Measurements from ENCODE around the gene EP400. TPM values are rescaled to one million over a fixed set of nuclear protein-coding genes. Genes with fewer than 3 reads are reported as not detected.

Gene EP400
- total RNA-seq, 4 donors from 2014 or later: 12.6 to 28.0 (median 22.8) TPM

GRCh38 chr12:131921866-131922769 lies 27.6 kb upstream of the EP400 start:
- no peaks in the 10 kb centered on the region for H3K27me3 ChIP-seq
- no peak for ATAC-seq
- H3K4me1 ChIP-seq: peaks cover 0 to 10% (median 0%) of the 10 kb centered on the region in 3 donors
- no peak overlapping the region for H3K27ac ChIP-seq
- H3K4me3 ChIP-seq: no peak overlapping the region
- H3K36me3 ChIP-seq: peaks cover 0 to 61% of the 10 kb centered on the region in 2 donors
- 66 to 75% methylated on average over 6 to 8 of the region's 29 CpGs for WGBS, 2 donors (ENCODE audit: low coverage in 1 of 2)
- no peak for TF ChIP-seq EP300 (IDR thresholded peaks at IDR 0.05)
- TF ChIP-seq, protein P1, sequence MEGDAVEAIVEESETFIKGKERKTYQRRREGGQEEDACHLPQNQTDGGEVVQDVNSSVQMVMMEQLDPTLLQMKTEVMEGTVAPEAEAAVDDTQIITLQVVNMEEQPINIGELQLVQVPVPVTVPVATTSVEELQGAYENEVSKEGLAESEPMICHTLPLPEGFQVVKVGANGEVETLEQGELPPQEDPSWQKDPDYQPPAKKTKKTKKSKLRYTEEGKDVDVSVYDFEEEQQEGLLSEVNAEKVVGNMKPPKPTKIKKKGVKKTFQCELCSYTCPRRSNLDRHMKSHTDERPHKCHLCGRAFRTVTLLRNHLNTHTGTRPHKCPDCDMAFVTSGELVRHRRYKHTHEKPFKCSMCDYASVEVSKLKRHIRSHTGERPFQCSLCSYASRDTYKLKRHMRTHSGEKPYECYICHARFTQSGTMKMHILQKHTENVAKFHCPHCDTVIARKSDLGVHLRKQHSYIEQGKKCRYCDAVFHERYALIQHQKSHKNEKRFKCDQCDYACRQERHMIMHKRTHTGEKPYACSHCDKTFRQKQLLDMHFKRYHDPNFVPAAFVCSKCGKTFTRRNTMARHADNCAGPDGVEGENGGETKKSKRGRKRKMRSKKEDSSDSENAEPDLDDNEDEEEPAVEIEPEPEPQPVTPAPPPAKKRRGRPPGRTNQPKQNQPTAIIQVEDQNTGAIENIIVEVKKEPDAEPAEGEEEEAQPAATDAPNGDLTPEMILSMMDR (IDR thresholded peaks at IDR 0.05): no peak
- no peak for TF ChIP-seq POLR2A (IDR thresholded peaks at IDR 0.05)
- no peak for TF ChIP-seq POLR2AphosphoS5 (IDR thresholded peaks at IDR 0.05)
- H3K9me3 ChIP-seq: no peaks in the 10 kb centered on the region

DNA sequence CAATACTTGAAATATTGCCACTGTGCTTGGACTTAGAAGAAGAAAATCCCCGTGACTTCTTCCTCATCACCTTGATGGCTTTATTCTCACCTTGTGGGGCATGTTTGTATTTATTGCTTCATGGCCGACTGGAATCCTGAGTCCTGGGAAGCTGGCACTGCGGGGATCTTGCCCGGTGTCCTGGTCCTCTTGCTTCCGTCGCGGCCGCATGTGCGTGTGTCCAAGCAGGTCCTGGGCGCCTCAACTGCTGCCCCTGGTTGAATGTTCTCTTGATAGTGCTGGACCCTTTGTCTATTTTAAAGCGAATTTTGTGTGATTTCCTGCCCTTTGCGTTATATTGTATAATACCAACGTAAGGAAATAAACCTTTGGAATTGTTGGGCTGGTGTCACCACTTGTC lies 27.0 kb upstream of the EP400 start:
- H3K4me3 ChIP-seq: no peak overlapping the region
- ATAC-seq: no peak
- no peak overlapping the region for H3K27ac ChIP-seq
- H3K4me1 ChIP-seq: peaks cover 0 to 14% (median 0%) of the 10 kb centered on the region in 3 donors
- no peaks in the 10 kb centered on the region for H3K27me3 ChIP-seq
- TF ChIP-seq POLR2AphosphoS5 (IDR thresholded peaks at IDR 0.05) (no peak), EP300 (IDR thresholded peaks at IDR 0.05) (no peak), POLR2A (IDR thresholded peaks at IDR 0.05) (no peak)
- TF ChIP-seq, protein P1 (IDR thresholded peaks at IDR 0.05): no peak
- no peaks in the 10 kb centered on the region for H3K9me3 ChIP-seq
- H3K36me3 ChIP-seq: peaks cover 0 to 55% of the 10 kb centered on the region in 2 donors
- WGBS, 2 donors (ENCODE audit: low coverage in 1 of 2): 87 to 88% methylated on average over 10 of the region's 13 CpGs

DNA sequence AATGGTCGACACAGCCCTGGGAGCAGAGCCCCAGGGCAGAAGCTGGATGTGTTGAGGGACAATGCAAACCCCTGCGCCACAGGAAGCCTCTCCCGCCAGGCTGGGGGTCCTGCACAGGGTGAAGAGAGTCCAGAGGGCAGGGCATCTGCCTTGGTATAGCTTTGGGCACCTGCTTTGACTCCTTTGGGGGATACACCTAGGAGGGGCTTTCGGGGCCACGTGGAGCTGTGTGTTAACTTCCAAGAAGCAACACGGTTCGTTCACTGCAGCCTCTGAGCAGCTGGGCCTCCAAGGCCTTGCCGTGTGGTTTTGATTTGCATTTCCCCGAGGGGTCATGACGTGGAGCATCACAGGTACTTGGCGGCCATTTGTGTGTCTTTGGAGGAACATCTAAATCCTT lies 26.5 kb upstream of the EP400 start:
- Histone ChIP-seq H3K9me3 (no peaks in the 10 kb centered on the region), H3K36me3 (peaks cover 0 to 50% of the 10 kb centered on the region in 2 donors)
- 82 to 83% methylated on average over 6 to 7 of the region's 11 CpGs for WGBS, 2 donors (ENCODE audit: low coverage in 1 of 2)

GRCh38 chr12:131927110-131928079 lies 22.3 kb upstream of the EP400 start:
- Histone ChIP-seq H3K27me3 (no peaks in the 10 kb centered on the region), H3K4me1 (peaks cover 0 to 40% (median 10%) of the 10 kb centered on the region in 3 donors), H3K9me3 (no peaks in the 10 kb centered on the region), H3K36me3 (peaks cover 0 to 20% of the 10 kb centered on the region in 2 donors), H3K4me3 (no peak overlapping the region), H3K27ac (peak overlapping the region in 2 of 4 donors; percentile 90 to 93)
- no peak for ATAC-seq
- WGBS, 2 donors (ENCODE audit: low coverage in 1 of 2): 80 to 91% methylated on average over 5 of the region's 24 CpGs
- TF ChIP-seq EP300 (IDR thresholded peaks at IDR 0.05): no peak
- no peak for TF ChIP-seq POLR2AphosphoS5 (IDR thresholded peaks at IDR 0.05)
- TF ChIP-seq POLR2A (IDR thresholded peaks at IDR 0.05): no peak
- TF ChIP-seq, protein P1 (IDR thresholded peaks at IDR 0.05): no peak

More for the DNA sequence above, 26.5 kb upstream of the EP400 start:
- TF ChIP-seq POLR2AphosphoS5 (IDR thresholded peaks at IDR 0.05) (no peak), POLR2A (IDR thresholded peaks at IDR 0.05) (no peak), EP300 (IDR thresholded peaks at IDR 0.05) (no peak)
- TF ChIP-seq, protein P1 (IDR thresholded peaks at IDR 0.05): no peak
- H3K27ac ChIP-seq: no peak overlapping the region
- peaks cover 0 to 19% (median 0%) of the 10 kb centered on the region in 3 donors for H3K4me1 ChIP-seq
- H3K27me3 ChIP-seq: no peaks in the 10 kb centered on the region
- no peak overlapping the region for H3K4me3 ChIP-seq
- no peak for ATAC-seq

All from gastroesophageal sphincter (tissue), 4 donors.